Activated CD8-positive, alpha-beta memory T cell treated with anti-CD3 and anti-CD28 coated beads, Interleukin-2, amount 50 U/mL, for 1 hour (primary cell): Measurements from ENCODE around the gene SLC5A6.
"Not testable (repeated sequence)": the region's sequence is repeated elsewhere in the genome, so short reads cannot be mapped to it uniquely, and the experiment has no call there.

Experiments
- DNase-seq: peaks from one replicate; pipeline ENCODE4 v3.0.0-alpha.2; 2020; ENCODE audit errors: extremely low read depth

Gene SLC5A6

GRCh38 chr2:27205206-27205605, 6.9 kb downstream of the SLC5A6 start:
- no peak for DNase-seq

GRCh38 chr2:27204566-27204965, 7.5 kb downstream of the SLC5A6 start:
- no peak for DNase-seq

GRCh38 chr2:27203741-27204140, 8.3 kb downstream of the SLC5A6 start:
- no peak for DNase-seq

DNA sequence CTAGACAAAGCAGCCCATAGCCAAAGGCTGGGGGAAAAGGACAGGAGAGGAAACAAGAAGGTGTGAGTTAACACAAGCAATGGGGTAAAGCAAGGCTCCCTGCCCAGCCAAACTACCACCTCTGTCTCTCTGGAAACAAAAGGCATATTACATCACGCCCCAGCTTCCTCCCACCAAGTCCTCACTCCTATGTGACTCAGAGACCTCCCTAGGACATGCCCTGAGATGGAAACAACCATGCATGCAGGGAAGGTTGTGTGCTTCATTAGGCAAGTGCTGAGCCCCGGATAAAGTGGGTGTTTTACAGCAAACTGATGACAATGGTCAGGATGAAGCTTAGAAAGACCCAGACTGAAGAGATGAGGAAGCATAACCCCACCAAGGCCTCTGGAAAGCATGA, 9.2 kb downstream of the SLC5A6 start:
- DNase-seq, result no peak

DNA sequence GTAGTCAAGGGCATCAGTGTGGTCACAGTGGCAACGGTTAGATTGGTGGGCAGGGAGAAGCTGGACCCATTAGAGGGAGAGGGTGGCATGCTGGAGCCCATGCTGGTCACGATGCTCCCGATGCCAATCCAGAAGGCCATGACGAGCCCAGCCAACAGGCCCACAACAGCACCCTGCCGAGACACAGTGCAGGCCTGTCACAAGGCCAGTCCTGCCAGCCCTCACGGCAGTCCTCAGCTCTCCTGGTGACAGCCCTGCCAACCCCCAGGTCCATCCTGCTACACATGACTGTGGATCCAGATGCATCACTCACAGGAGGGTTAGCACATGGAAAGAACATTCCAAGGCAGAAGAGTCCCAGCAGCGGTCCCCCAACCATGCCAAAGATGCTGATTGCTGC, 10.4 kb downstream of the SLC5A6 start:
- DNase-seq, result no peak

GRCh38 chr2:27199241-27199640, 12.8 kb downstream of the SLC5A6 start:
- DNase-seq, result no peak

DNA sequence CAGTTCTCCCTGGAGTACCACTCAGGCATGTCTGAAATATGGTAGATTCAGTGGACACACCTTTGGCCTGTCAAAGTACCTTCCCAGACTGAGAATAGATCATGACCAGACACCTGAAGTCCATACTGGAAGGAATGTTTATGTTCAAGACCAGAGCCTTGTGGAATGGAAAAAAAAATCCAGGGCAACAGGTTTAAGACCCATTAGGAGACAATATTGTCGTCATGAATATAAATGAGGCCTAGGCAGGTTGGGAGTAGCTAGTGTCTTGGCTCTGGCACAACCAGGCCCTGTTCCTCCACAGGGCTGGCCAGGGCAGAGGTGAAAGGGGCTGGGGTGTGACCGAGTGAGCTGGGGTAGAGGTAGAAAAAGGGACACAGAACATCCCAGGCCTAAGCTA, 13.4 kb downstream of the SLC5A6 start:
- no peak for DNase-seq

GRCh38 chr2:27198068-27198467, 14.0 kb downstream of the SLC5A6 start:
- not testable (repeated sequence) for DNase-seq

DNA sequence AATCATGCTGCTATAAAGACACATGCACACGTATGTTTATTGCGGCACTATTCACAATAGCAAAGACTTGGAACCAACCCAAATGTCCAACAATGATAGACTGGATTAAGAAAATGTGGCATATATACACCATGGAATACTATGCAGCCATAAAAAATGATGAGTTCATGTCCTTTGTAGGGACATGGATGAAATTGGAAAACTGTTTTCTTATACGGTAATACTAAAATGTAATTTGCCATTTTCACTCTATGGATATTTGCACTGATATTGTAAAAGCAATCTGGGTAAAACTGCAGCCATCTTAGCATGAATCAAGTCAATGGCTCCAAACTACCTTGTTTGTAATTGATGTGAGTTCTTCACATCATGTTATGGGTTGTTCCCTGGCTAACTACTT, 16.3 kb downstream of the SLC5A6 start:
- not testable (repeated sequence) for DNase-seq

- DNase-seq, result no peak
Measured at GRCh38 chr2:27194538-27195354, 17.3 kb downstream of the SLC5A6 start.

DNA sequence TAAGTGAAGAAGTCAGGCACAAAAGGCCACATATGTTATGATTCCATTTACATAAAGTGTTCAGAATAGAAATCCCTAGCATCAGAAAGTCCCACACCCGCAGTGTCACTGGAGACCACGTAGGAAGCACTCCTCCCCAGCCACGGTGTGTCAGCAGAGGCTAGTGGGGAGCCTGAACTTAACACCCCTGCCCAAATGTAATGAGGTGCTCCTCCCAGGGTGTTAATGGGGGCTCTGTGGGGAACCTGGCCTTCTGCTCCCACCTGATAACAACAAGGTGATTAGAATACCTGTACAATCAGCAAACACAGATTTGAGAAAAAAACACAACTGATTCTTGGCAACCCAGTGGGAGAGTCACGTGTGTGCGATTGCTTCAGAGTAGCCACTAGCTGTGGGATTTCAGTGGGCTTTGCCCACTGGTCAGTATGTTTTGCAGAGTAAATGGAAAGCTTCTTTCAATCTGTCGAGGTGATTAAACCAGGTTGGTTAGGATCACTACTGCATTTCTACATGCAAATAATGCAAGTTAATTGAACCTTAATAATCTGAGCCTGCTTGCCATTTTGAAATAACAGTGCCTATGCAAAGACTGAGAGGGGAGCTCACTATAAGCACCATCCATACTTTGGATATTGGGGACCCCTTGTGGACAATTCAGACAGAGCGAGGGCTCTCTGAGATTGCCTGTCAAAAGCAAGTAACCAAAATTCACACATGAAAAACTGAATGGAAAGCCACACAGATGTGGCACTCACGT, 20.8 kb downstream of the SLC5A6 start:
- DNase-seq, result no peak

GRCh38 chr2:27189989-27190388, 22.1 kb downstream of the SLC5A6 start:
- no peak for DNase-seq

DNA sequence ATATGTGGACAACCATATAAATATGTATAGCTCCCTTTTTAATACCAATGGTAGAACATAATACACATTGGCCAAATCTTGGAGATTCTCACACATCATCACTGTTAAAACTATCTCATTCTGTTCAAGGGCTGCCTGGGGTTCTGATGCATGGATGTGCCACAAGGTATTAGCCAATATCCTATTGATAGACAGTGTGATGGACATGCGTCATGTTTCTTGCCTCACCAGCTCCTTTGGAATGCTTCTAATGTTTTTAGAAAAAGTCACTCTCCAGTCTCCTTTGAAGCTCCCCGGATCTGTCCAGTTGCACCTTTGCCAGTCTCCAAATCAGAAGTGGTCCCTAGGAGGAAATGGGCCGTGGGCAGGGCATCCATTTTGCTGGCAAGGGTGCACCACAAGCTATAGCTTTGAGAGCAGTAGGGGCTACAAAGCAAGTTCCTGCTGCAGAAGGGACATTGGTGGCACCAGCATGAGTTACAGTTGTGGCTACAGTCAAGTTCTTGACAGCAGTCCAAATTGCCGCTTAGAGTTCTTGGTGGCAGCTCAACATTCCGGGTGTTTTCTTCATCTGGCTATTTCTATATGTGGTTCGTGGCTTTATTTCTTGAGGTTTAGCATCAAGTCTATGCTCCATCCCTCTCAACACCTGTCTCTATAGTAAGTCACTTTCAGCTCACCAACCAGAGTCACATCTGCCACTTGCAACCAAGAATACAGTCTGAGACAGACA, 25.3 kb downstream of the SLC5A6 start:
- no peak for DNase-seq

GRCh38 chr2:27185331-27186026, 26.6 kb downstream of the SLC5A6 start:
- DNase-seq, result no peak

DNA sequence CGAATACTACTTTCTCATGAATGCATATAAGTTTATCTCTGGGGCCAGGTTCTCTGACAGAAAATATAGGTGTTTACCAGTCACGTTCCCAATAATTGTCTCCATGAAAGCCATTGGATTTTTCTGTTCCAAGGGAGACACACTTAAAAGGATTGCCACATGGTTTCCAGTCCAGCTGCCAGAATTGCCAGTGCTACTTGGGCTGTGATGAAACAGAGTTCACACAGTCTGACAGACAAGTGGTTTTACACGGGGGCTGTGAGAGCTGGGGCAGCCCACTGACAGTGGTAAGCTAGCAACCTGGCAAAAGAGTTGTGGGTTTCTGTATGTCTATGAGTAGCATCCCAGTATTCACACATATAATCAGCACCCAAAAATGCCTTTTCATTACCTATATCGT, 28.0 kb downstream of the SLC5A6 start:
- DNase-seq, result no peak

GRCh38 chr2:27182346-27182745, 29.7 kb downstream of the SLC5A6 start:
- no peak for DNase-seq

DNA sequence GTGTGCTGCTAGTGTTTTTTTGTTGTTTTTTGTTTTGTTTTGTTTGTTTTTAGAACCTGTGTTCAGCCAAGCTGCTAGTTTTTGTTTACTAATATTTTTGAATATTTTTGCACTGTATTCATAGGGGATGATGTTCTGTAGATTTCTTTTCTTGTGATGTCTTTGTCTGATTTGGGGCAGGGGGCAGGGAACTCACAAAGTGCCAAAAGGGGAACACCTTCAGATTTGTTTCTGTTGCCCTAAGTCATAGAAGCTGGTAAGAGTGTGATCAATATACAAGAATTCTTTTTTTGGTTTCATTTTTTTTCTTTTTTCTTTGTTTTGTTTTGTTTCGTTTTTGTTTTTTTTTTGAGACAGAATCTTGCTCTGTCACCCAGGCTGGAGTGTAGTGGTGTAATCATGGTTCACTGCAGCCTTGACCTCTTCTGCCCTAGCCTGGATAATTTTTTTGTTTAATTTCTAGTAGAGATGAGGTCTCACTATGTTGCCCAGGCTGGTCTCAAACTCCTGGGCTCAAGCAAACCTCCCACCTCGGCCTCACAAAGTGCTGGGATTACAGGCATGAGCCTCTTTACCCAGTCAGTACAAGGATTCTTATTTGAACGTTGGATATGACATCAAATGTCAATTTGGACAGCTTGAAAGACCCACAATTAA, 32.6 kb downstream of the SLC5A6 start:
- DNase-seq, result no peak

- DNase-seq, result no peak
Measured at GRCh38 chr2:27178469-27178868, 33.6 kb downstream of the SLC5A6 start.

GRCh38 chr2:27177441-27178351, 34.4 kb downstream of the SLC5A6 start:
- no peak for DNase-seq

- not testable (repeated sequence) for DNase-seq
Measured at GRCh38 chr2:27175781-27176180, 36.3 kb downstream of the SLC5A6 start.
